H9 (cell line): ENCODE measurements around the gene KCNK16. TPM values are rescaled to one million over a fixed set of nuclear protein-coding genes. Genes with fewer than 3 reads are reported as not detected.

Experiments used
- DNase-seq: peaks from one replicate; pipeline ENCODE4 v3.0.0-alpha.2; 2017
- H2AFZ ChIP-seq: one replicate; pipeline ENCODE4 v1.6.1; 2013; ENCODE audit warnings: mild to moderate bottlenecking, low read length, control low read depth, moderate library complexity
- H2AK5ac ChIP-seq: 2 replicates; pipeline ENCODE4 v1.6.1; 2013; ENCODE audit warnings: low read length, control low read depth, mixed read lengths; ENCODE audit not compliant: insufficient read length
- H2BK120ac ChIP-seq: one replicate; pipeline ENCODE4 v1.6.1; 2013; ENCODE audit warnings: low read depth, mild to moderate bottlenecking, low read length, control low read depth, inconsistent platforms; ENCODE audit not compliant: poor library complexity, severe bottlenecking
- H2BK12ac ChIP-seq: 2 replicates; pipeline ENCODE4 v1.6.1; 2013; ENCODE audit warnings: low read length, control low read depth, mixed read lengths, low read depth; ENCODE audit not compliant: insufficient read length
- H2BK15ac ChIP-seq: 2 replicates; pipeline ENCODE4 v1.6.1; 2013; ENCODE audit warnings: low read depth, low read length, control low read depth
- H2BK20ac ChIP-seq: one replicate; pipeline ENCODE4 v1.6.1; 2013; ENCODE audit warnings: low read depth, mild to moderate bottlenecking, low read length, control low read depth, inconsistent platforms; ENCODE audit not compliant: poor library complexity, severe bottlenecking
- H2BK5ac ChIP-seq: 2 replicates; pipeline ENCODE4 v1.6.1; 2013; ENCODE audit warnings: low read length, control low read depth, mixed read lengths; ENCODE audit not compliant: insufficient read length
- H3K14ac ChIP-seq: 2 replicates; pipeline ENCODE4 v1.6.1; 2013; ENCODE audit warnings: low read length, control low read depth; ENCODE audit not compliant: insufficient read depth
- H3K18ac ChIP-seq: 2 replicates; pipeline ENCODE4 v1.6.1; 2013; ENCODE audit warnings: low read depth, mild to moderate bottlenecking, mixed read lengths, low read length, control low read depth; ENCODE audit not compliant: insufficient read length
- H3K23ac ChIP-seq: 2 replicates; pipeline ENCODE4 v1.6.1; 2013; ENCODE audit warnings: low read length, control low read depth, mixed read lengths, low read depth; ENCODE audit not compliant: insufficient read length
- H3K23me2 ChIP-seq: 2 replicates; pipeline ENCODE4 v1.6.1; 2013; ENCODE audit warnings: low read depth, mild to moderate bottlenecking, mixed read lengths, low read length, control low read depth; ENCODE audit not compliant: insufficient read length, poor library complexity, severe bottlenecking
- H3K27ac ChIP-seq: 2 replicates; pipeline ENCODE4 v1.5.1; 2013; ENCODE audit warnings: low read length, control low read depth, mixed read lengths, low read depth; ENCODE audit not compliant: insufficient read length
- H3K27me3 ChIP-seq: 2 replicates; pipeline ENCODE4 v1.6.1; 2013; ENCODE audit warnings: low read length, control low read depth, inconsistent platforms; ENCODE audit not compliant: insufficient read depth
- H3K4ac ChIP-seq: 2 replicates; pipeline ENCODE4 v1.6.1; 2013; ENCODE audit warnings: low read depth, mild to moderate bottlenecking, control low read depth, inconsistent platforms, low read length, moderate library complexity
- H3K4me1 ChIP-seq: 2 replicates; pipeline ENCODE4 v1.6.1; 2013; ENCODE audit warnings: low read length, control low read depth, inconsistent platforms; ENCODE audit not compliant: insufficient read depth
- H3K4me2 ChIP-seq: 2 replicates; pipeline ENCODE4 v1.6.1; 2013; ENCODE audit warnings: low read length, control low read depth, mixed read lengths; ENCODE audit not compliant: insufficient read length, insufficient read depth
- H3K56ac ChIP-seq: 2 replicates; pipeline ENCODE4 v1.6.1; 2013; ENCODE audit warnings: low read depth, mild to moderate bottlenecking, mixed read lengths, low read length, control low read depth; ENCODE audit not compliant: insufficient read length
- H3K79me1 ChIP-seq: 2 replicates; pipeline ENCODE4 v1.6.1; 2013; ENCODE audit warnings: low read depth, mild to moderate bottlenecking, moderate library complexity, low read length, control low read depth, inconsistent platforms; ENCODE audit not compliant: insufficient read depth, poor library complexity, severe bottlenecking
- H3K79me2 ChIP-seq: 2 replicates; pipeline ENCODE4 v1.6.1; 2013; ENCODE audit warnings: low read length, control low read depth, inconsistent platforms; ENCODE audit not compliant: insufficient read depth
- H3K9ac ChIP-seq: 2 replicates; pipeline ENCODE4 v1.6.1; 2013; ENCODE audit warnings: low read length, control low read depth, mixed read lengths; ENCODE audit not compliant: insufficient read length; ENCODE audit errors: extremely low read depth
- H3K9me3 ChIP-seq: one replicate; pipeline ENCODE4 v1.6.1; 2013; ENCODE audit warnings: low read depth, low read length, inconsistent platforms; ENCODE audit not compliant: control insufficient read depth
- H3T11ph ChIP-seq: one replicate; pipeline ENCODE4 v1.6.1; 2013; ENCODE audit warnings: mild to moderate bottlenecking, low read length, control low read depth, inconsistent platforms
- H4K20me1 ChIP-seq: one replicate; pipeline ENCODE4 v1.6.1; 2013; ENCODE audit not compliant: control insufficient read depth, insufficient read length, insufficient read depth
- H4K5ac ChIP-seq: 2 replicates; pipeline ENCODE4 v1.6.1; 2013; ENCODE audit warnings: low read depth, mild to moderate bottlenecking, mixed read lengths, low read length, control low read depth; ENCODE audit not compliant: insufficient read length
- H4K8ac ChIP-seq: replicated peaks from 2 replicates; pipeline ENCODE4 v1.6.1; 2013; ENCODE audit warnings: low read length, control low read depth, mixed read lengths, low read depth; ENCODE audit not compliant: insufficient read length
- H4K91ac ChIP-seq: 2 replicates; pipeline ENCODE4 v1.6.1; 2013; ENCODE audit warnings: low read depth, mild to moderate bottlenecking, moderate library complexity, mixed read lengths, low read length, control low read depth; ENCODE audit not compliant: insufficient read length
- H3K27ac Mint-ChIP-seq, 3 experiments: 2 replicates in 2 of 3; 3 replicates in 1 of 3; pipeline ENCODE4 v1.8.0; 2020 to 2021; ENCODE audit warnings: mixed read lengths in 3 of 3, mild to moderate bottlenecking in 1 of 3, moderate library complexity in 1 of 3
- H3K27me3 Mint-ChIP-seq: 2 replicates; pipeline ENCODE4 v1.8.0; 2021; ENCODE audit warnings: low read depth, mild to moderate bottlenecking, moderate library complexity, mixed read lengths
- H3K36me3 Mint-ChIP-seq, 3 experiments: 2 replicates in 2 of 3; 3 replicates in 1 of 3; pipeline ENCODE4 v1.8.0; 2020 to 2021; ENCODE audit warnings: low read depth in 3 of 3, mixed read lengths in 3 of 3; ENCODE audit not compliant: insufficient read depth in 1 of 3
- H3K4me1 Mint-ChIP-seq, 2 experiments: 2 replicates each; pipeline ENCODE4 v1.8.0; 2020; ENCODE audit warnings: mixed read lengths in 2 of 2
- H3K4me3 Mint-ChIP-seq, 2 experiments: 2 replicates in 1 of 2; 3 replicates in 1 of 2; pipeline ENCODE4 v1.8.0; 2020 to 2021; ENCODE audit warnings: mild to moderate bottlenecking in 2 of 2, mixed read lengths in 2 of 2, moderate library complexity in 1 of 2
- H3K9me3 Mint-ChIP-seq, 2 experiments: 2 replicates in 1 of 2; 3 replicates in 1 of 2; pipeline ENCODE4 v1.8.0; 2020; ENCODE audit warnings: mild to moderate bottlenecking in 2 of 2, mixed read lengths in 2 of 2, moderate library complexity in 1 of 2
- CTCF ChIP-seq: fragments of 200-600 bp; sonication (generic); conservative IDR thresholded peaks from 3 replicates; pipeline ENCODE4 v1.8.0; 2021; ENCODE audit warnings: antibody characterized with exemption, mild to moderate bottlenecking
- WGBS: extraction: QIAGEN DNeasy Blood & Tissue Kit; methylation state at CpG from one replicate; pipeline ENCODE4 v1.1.7; 2013; ENCODE audit warnings: missing lambda C conversion rate, low lambda C conversion rate, mixed read lengths; ENCODE audit not compliant: insufficient read length; ENCODE audit errors: extremely low coverage; 5-methylcytosine and 5-hydroxymethylcytosine counted together
- total RNA-seq: library from RNA; stranded (reverse); gene quantifications from 2 replicates; pipeline ENCODE4 v1.2.1, GENCODE V29; 2021

Gene KCNK16
- total RNA-seq, 1 experiment from 2014 or later, result not detected

GRCh38 chr6:39303425-39304153 lies 18.9 kb downstream of the KCNK16 start:
- no peaks in the 10 kb centered on the region for H3K36me3 Mint-ChIP-seq
- H3K9me3 Mint-ChIP-seq, result no peaks in the 10 kb centered on the region; a peak in 1 of 5 replicates
- H3K79me2 ChIP-seq, result no peaks in the 10 kb centered on the region
- H2BK12ac ChIP-seq, result no peak overlapping the region
- no peak for DNase-seq
- H3K4ac ChIP-seq, result no peak overlapping the region
- no peak overlapping the region for H2BK5ac ChIP-seq
- no peak overlapping the region for H4K5ac ChIP-seq
- no peak overlapping the region for H3K27ac ChIP-seq
- no CpG with 5 or more reads among the region's 30 CpGs for WGBS
- no peak overlapping the region for H3K4me3 Mint-ChIP-seq
- H3K27me3 ChIP-seq, result no peaks in the 10 kb centered on the region
- H3K23ac ChIP-seq, result no peak overlapping the region
- no peak overlapping the region for H3K18ac ChIP-seq
- no peak overlapping the region for H3K9ac ChIP-seq
- H3T11ph ChIP-seq, result no peak overlapping the region
- H3K27ac Mint-ChIP-seq, result no peak overlapping the region
- no peak overlapping the region for H3K14ac ChIP-seq
- H3K9me3 ChIP-seq, result no peaks in the 10 kb centered on the region
- no peak overlapping the region for H2BK20ac ChIP-seq
- no peak overlapping the region for H2AFZ ChIP-seq
- no peak for TF ChIP-seq CTCF
- no peaks in the 10 kb centered on the region for H3K23me2 ChIP-seq
- no peak overlapping the region for H4K91ac ChIP-seq
- no peak overlapping the region for H3K56ac ChIP-seq
- H2AK5ac ChIP-seq, result no peak overlapping the region
- no peak overlapping the region for H3K4me2 ChIP-seq
- H4K8ac ChIP-seq, result no peak overlapping the region
- peaks cover 14 to 15% of the 10 kb centered on the region in 2 experiments for H3K4me1 Mint-ChIP-seq
- H3K4me1 ChIP-seq, result 0 out of 2 replicates have a peak, but pooled peaks cover 2% of the 10 kb centered on the region
- no peak overlapping the region for H2BK120ac ChIP-seq
- H3K27me3 Mint-ChIP-seq, result peaks cover 7% of the 10 kb centered on the region; the same call in 1 of the 2 replicates
- H3K79me1 ChIP-seq, result no peaks in the 10 kb centered on the region
- H2BK15ac ChIP-seq, result no peak overlapping the region
- H4K20me1 ChIP-seq, result no peaks in the 10 kb centered on the region
